ENCODE data around the gene SLC35D1. TPM values are rescaled to one million over a fixed set of nuclear protein-coding genes. Genes with fewer than 3 reads are reported as not detected.

SLC35D1 gene
- polyA plus RNA-seq, 1 experiment, result 28.9 TPM

- ChIA-PET CTCF (interaction anchor here (2.0 to 3.2 kb wide), 3 partner anchors 18 to 135 kb away, joined by 6 to 21 read pairs (median 19); no protein-coding TSS in a partner anchor), POLR2A (interaction anchor here (0.8 to 1.0 kb wide), 2 partner anchors 28 to 89 kb away, joined by 3 to 4 read pairs; partner anchors contain the start of genes DNAI4 and MIER1)
- Histone ChIP-seq H3K27ac (ENCODE audit: low read depth, low read length) (no peak overlapping the region), H3K27me3 (ENCODE audit: control insufficient read depth, insufficient read depth, low read length) (no peaks in the 10 kb centered on the region), H3K9me3 (ENCODE audit: control insufficient read depth, insufficient read depth, low read length) (no peaks in the 10 kb centered on the region), H3K4me3 (ENCODE audit: low read depth, low read length) (no peak overlapping the region)
- peak; percentile 68 for DNase-seq (ENCODE audit: low read depth, low spot score)
- TF ChIP-seq CTCF (IDR thresholded peaks at IDR 0.05; ENCODE audit: low read depth, low read length), result no peak
These were observed 40.4 kb downstream of the SLC35D1 start for GRCh38 chr1:67013573-67013972.

- no peaks in the 10 kb centered on the region for H3K9me3 ChIP-seq (ENCODE audit: control insufficient read depth, insufficient read depth, low read length)
- CTCF ChIA-PET, result interaction anchor here (1.5 kb wide), 1 partner anchor 139 kb away, joined by 3 read pairs; no protein-coding TSS in a partner anchor
These were observed 44.2 kb downstream of the SLC35D1 start for GRCh38 chr1:67009792-67010191.

GRCh38 chr1:67005068-67005467, 48.9 kb downstream of the SLC35D1 start:
- no peaks in the 10 kb centered on the region for H3K27me3 ChIP-seq (ENCODE audit: control insufficient read depth, insufficient read depth, low read length)
- no peak overlapping the region for H3K27ac ChIP-seq (ENCODE audit: low read depth, low read length)
- TF ChIP-seq CTCF (IDR thresholded peaks at IDR 0.05; ENCODE audit: low read depth, low read length), result no peak
- no peaks in the 10 kb centered on the region for H3K9me3 ChIP-seq (ENCODE audit: control insufficient read depth, insufficient read depth, low read length)
- POLR2A ChIA-PET, result no interaction called here
- CTCF ChIA-PET, result interaction anchor here (3.4 to 4.2 kb wide), 2 partner anchors 9 to 144 kb away, joined by 20 to 24 read pairs; no protein-coding TSS in a partner anchor
- no peak overlapping the region for H3K4me3 ChIP-seq (ENCODE audit: low read depth, low read length)
- DNase-seq (ENCODE audit: low read depth, low spot score), result no peak

More at GRCh38 chr1:67009792-67010191, 44.2 kb downstream of the SLC35D1 start:
- no peak for DNase-seq (ENCODE audit: low read depth, low spot score)
- no peak for TF ChIP-seq CTCF (IDR thresholded peaks at IDR 0.05; ENCODE audit: low read depth, low read length)
- no peaks in the 10 kb centered on the region for H3K27me3 ChIP-seq (ENCODE audit: control insufficient read depth, insufficient read depth, low read length)
- POLR2A ChIA-PET, result no interaction called here
- H3K4me3 ChIP-seq (ENCODE audit: low read depth, low read length), result no peak overlapping the region
- H3K27ac ChIP-seq (ENCODE audit: low read depth, low read length), result no peak overlapping the region

GRCh38 chr1:67004176-67004575, 49.8 kb downstream of the SLC35D1 start:
- no peak for TF ChIP-seq CTCF (IDR thresholded peaks at IDR 0.05; ENCODE audit: low read depth, low read length)
- H3K27me3 ChIP-seq (ENCODE audit: control insufficient read depth, insufficient read depth, low read length), result no peaks in the 10 kb centered on the region
- DNase-seq (ENCODE audit: low read depth, low spot score), result no peak
- no peak overlapping the region for H3K27ac ChIP-seq (ENCODE audit: low read depth, low read length)
- POLR2A ChIA-PET, result no interaction called here
- CTCF ChIA-PET, result interaction anchor here (1.0 to 4.2 kb wide), 3 partner anchors 8 to 145 kb away, joined by 3 to 24 read pairs (median 20); no protein-coding TSS in a partner anchor
- H3K9me3 ChIP-seq (ENCODE audit: control insufficient read depth, insufficient read depth, low read length), result no peaks in the 10 kb centered on the region
- H3K4me3 ChIP-seq (ENCODE audit: low read depth, low read length), result no peak overlapping the region

- no peak for TF ChIP-seq CTCF (IDR thresholded peaks at IDR 0.05; ENCODE audit: low read depth, low read length)
These were observed 52.1 kb downstream of the SLC35D1 start for GRCh38 chr1:67001682-67002425.

More at GRCh38 chr1:67001682-67002425, 52.1 kb downstream of the SLC35D1 start:
- ChIA-PET CTCF (interaction anchor here (0.9 to 4.2 kb wide), 4 partner anchors 142 to 212 kb away, joined by 3 to 49 read pairs (median 3); no protein-coding TSS in a partner anchor), POLR2A (no interaction called here)
- H3K9me3 ChIP-seq (ENCODE audit: control insufficient read depth, insufficient read depth, low read length), result no peaks in the 10 kb centered on the region
- no peak overlapping the region for H3K27ac ChIP-seq (ENCODE audit: low read depth, low read length)
- no peak for DNase-seq (ENCODE audit: low read depth, low spot score)
- H3K4me3 ChIP-seq (ENCODE audit: low read depth, low read length), result no peak overlapping the region
- H3K27me3 ChIP-seq (ENCODE audit: control insufficient read depth, insufficient read depth, low read length), result no peaks in the 10 kb centered on the region
